ENCODE results near the gene CDKAL1. TPM values are rescaled to one million over a fixed set of nuclear protein-coding genes. Genes with fewer than 3 reads are reported as not detected.

CDKAL1 gene
- total RNA-seq, 1 experiment from 2014 or later = 13.8 TPM

- CTCF ChIA-PET = no interaction called here
Observed at GRCh38 chr6:21240709-21241108, 706.5 kb downstream of the CDKAL1 start.

GRCh38 chr6:21241231-21242130, 707.2 kb downstream of the CDKAL1 start:
- no peak overlapping the region for H3K27ac ChIP-seq (ENCODE audit: low read length)
- H3K36me3 ChIP-seq (ENCODE audit: low read depth, low read length) = no peaks in the 10 kb centered on the region
- DNase-seq (no peak), ATAC-seq (no peak)
- TF ChIP-seq CTCF (conservative IDR thresholded peaks at IDR 0.05; ENCODE audit: low read depth, low read length) (no peak), EZH2phosphoT487 (IDR thresholded peaks at IDR 0.05; ENCODE audit: borderline replicate concordance, low read length) (no peak), EZH2 (IDR thresholded peaks at IDR 0.05; ENCODE audit: low read length, unreplicated experiment) (no peak)
- no TSS peak for BruUV-seq (replicated peaks)
- intact Hi-C loops (cut with micrococcal nuclease) = no loop called here
- ChIA-PET POLR2A (ENCODE audit: unreplicated experiment) (no interaction called here), CTCF (no interaction called here)
- H3K27me3 ChIP-seq (ENCODE audit: low read length) = no peaks in the 10 kb centered on the region
- no peak overlapping the region for H3K4me2 ChIP-seq (ENCODE audit: low read length)
- no peak overlapping the region for H3K9ac ChIP-seq (ENCODE audit: low read length)
- no peaks in the 10 kb centered on the region for H3K79me2 ChIP-seq (ENCODE audit: low read length)
- H3K9me3 ChIP-seq (ENCODE audit: low read length) = no peaks in the 10 kb centered on the region
- H4K20me1 ChIP-seq (ENCODE audit: low read length) = no peaks in the 10 kb centered on the region
- H3K4me1 ChIP-seq (ENCODE audit: insufficient read depth, low read length) = no peaks in the 10 kb centered on the region
- no peak overlapping the region for H3K4me3 ChIP-seq (ENCODE audit: low read length)
- no peaks in the 10 kb centered on the region for H3K9me2 ChIP-seq (replicated peaks; ENCODE audit: low read length)
- no peak overlapping the region for H2AFZ ChIP-seq (ENCODE audit: low read length)
- H3F3A ChIP-seq (ENCODE audit: low read length, unreplicated experiment) = no peaks in the 10 kb centered on the region

More at GRCh38 chr6:21240709-21241108, 706.5 kb downstream of the CDKAL1 start:
- BruUV-seq (replicated peaks) = no TSS peak
- intact Hi-C loops (cut with micrococcal nuclease) = no loop called here
- DNase-seq (no peak), ATAC-seq (no peak)
- Histone ChIP-seq H4K20me1 (ENCODE audit: low read length) (no peaks in the 10 kb centered on the region), H3K4me2 (ENCODE audit: low read length) (no peak overlapping the region), H3K27ac (ENCODE audit: low read length) (no peak overlapping the region), H3F3A (ENCODE audit: low read length, unreplicated experiment) (no peaks in the 10 kb centered on the region), H3K9me2 (replicated peaks; ENCODE audit: low read length) (no peaks in the 10 kb centered on the region), H3K79me2 (ENCODE audit: low read length) (no peaks in the 10 kb centered on the region), H3K36me3 (ENCODE audit: low read depth, low read length) (no peaks in the 10 kb centered on the region), H3K9me3 (ENCODE audit: low read length) (no peaks in the 10 kb centered on the region), H3K9ac (ENCODE audit: low read length) (no peak overlapping the region), H3K4me3 (ENCODE audit: low read length) (no peak overlapping the region), H2AFZ (ENCODE audit: low read length) (no peak overlapping the region), H3K4me1 (ENCODE audit: insufficient read depth, low read length) (no peaks in the 10 kb centered on the region), H3K27me3 (ENCODE audit: low read length) (no peaks in the 10 kb centered on the region)
- POLR2A ChIA-PET (ENCODE audit: unreplicated experiment) = no interaction called here
- TF ChIP-seq EZH2phosphoT487 (IDR thresholded peaks at IDR 0.05; ENCODE audit: borderline replicate concordance, low read length) (no peak), CTCF (conservative IDR thresholded peaks at IDR 0.05; ENCODE audit: low read depth, low read length) (no peak), EZH2 (IDR thresholded peaks at IDR 0.05; ENCODE audit: low read length, unreplicated experiment) (no peak)

GRCh38 chr6:21244897-21245470, 710.7 kb downstream of the CDKAL1 start:
- Histone ChIP-seq H2AFZ (ENCODE audit: low read length) (no peak overlapping the region), H3K4me1 (ENCODE audit: insufficient read depth, low read length) (no peaks in the 10 kb centered on the region), H3K4me2 (ENCODE audit: low read length) (no peak overlapping the region), H3K9ac (ENCODE audit: low read length) (no peak overlapping the region), H3K4me3 (ENCODE audit: low read length) (no peak overlapping the region), H4K20me1 (ENCODE audit: low read length) (no peaks in the 10 kb centered on the region), H3K36me3 (ENCODE audit: low read depth, low read length) (no peaks in the 10 kb centered on the region), H3K27ac (ENCODE audit: low read length) (no peak overlapping the region), H3F3A (ENCODE audit: low read length, unreplicated experiment) (no peaks in the 10 kb centered on the region), H3K79me2 (ENCODE audit: low read length) (no peaks in the 10 kb centered on the region), H3K27me3 (ENCODE audit: low read length) (no peaks in the 10 kb centered on the region), H3K9me2 (replicated peaks; ENCODE audit: low read length) (no peaks in the 10 kb centered on the region), H3K9me3 (ENCODE audit: low read length) (no peaks in the 10 kb centered on the region)
- ATAC-seq (no peak), DNase-seq (no peak)
- TF ChIP-seq EZH2phosphoT487 (IDR thresholded peaks at IDR 0.05; ENCODE audit: borderline replicate concordance, low read length) (no peak), EZH2 (IDR thresholded peaks at IDR 0.05; ENCODE audit: low read length, unreplicated experiment) (no peak), CTCF (conservative IDR thresholded peaks at IDR 0.05; ENCODE audit: low read depth, low read length) (no peak)
- CTCF ChIA-PET = no interaction called here
- BruUV-seq (replicated peaks) = no TSS peak
- POLR2A ChIA-PET (ENCODE audit: unreplicated experiment) = no interaction called here
- intact Hi-C loops (cut with micrococcal nuclease) = no loop called here
